ENCODE data around the gene ASPDH. TPM values are rescaled to one million over a fixed set of nuclear protein-coding genes. Genes with fewer than 3 reads are reported as not detected.

Gene ASPDH
- total and polyA plus RNA-seq, 2 of the 13 experiments (the other 11 are each of a cell fraction or from before 2014, with no cell fraction given), result 2.2 to 3.3 TPM

- 60% methylated on average over 32 of the region's 69 CpGs for WGBS (ENCODE audit: low lambda C conversion rate)
- ChIA-PET POLR2A (interaction anchor here (0.7 to 1.2 kb wide), 3 partner anchors 127 to 855 kb away, joined by 3 to 4 read pairs (median 4); partner anchors contain the start of genes ETFB and POLD1), CTCF (ENCODE audit: low intra/inter-chr PET ratio, low total read pairs) (no interaction called here)
- Histone ChIP-seq H3K4me3 (replicated peaks in 1 of 3; ENCODE audit: insufficient read depth in 1 of 3, low read depth in 2 of 3, low read length in 3 of 3) (peak within 1 kb of the TSS; percentile 37 to 71 (median 63); a peak in 5 of 6 replicates), H3K9me3 (ENCODE audit: low read length) (no peaks in the 10 kb centered on the region), H3K9ac (ENCODE audit: insufficient read depth, low read depth, low read length) (peak within 1 kb of the TSS; percentile 45), H3K27ac (ENCODE audit: extremely low read length, insufficient read depth, low read length) (no peak within 1 kb of the TSS), H3K4me1 (ENCODE audit: insufficient read depth, low read length) (peaks cover 29% of the 10 kb centered on the region), H3K36me3 (replicated peaks in 1 of 2; ENCODE audit: control insufficient read depth in 1 of 2, insufficient read depth in 2 of 2, low read length in 2 of 2) (no peaks in the 10 kb centered on the region), H3K79me2 (ENCODE audit: insufficient read depth, low read length) (no peaks in the 10 kb centered on the region), H3K4me2 (ENCODE audit: low read depth, low read length) (peak within 1 kb of the TSS; percentile 60), H3K27me3 (ENCODE audit: control insufficient read depth in 1 of 2, insufficient read depth in 2 of 2, low read length in 2 of 2) (no peaks in the 10 kb centered on the region; a peak in 3 of 5 replicates), H2AFZ (ENCODE audit: low read length) (no peak within 1 kb of the TSS), H4K20me1 (ENCODE audit: insufficient read depth, low read length) (no peaks in the 10 kb centered on the region)
- ATAC-seq, result peak; percentile 85
- in situ Hi-C loops (cut with HindIII; ENCODE audit: extremely low pct_ligation_motif_present, low pct_unique_long_range_greater_than_20kb), result no loop called here
- intact Hi-C loops (cut with micrococcal nuclease; ENCODE audit: unreplicated experiment), result no loop called here
- DNase-seq (ENCODE audit: low spot score), result peak; percentile 85
- FAIRE-seq, result peak; percentile 47
- BruUV-seq (replicated peaks), result no TSS peak
- no peak for TF ChIP-seq KDM6A (CRISPR knock-in tag; IDR thresholded peaks at IDR 0.05; ENCODE audit: low read depth)
- no peak for TF ChIP-seq SSRP1 (CRISPR knock-in tag; IDR thresholded peaks at IDR 0.05)
- no peak for TF ChIP-seq HMGXB3 (CRISPR knock-in tag; IDR thresholded peaks at IDR 0.05; ENCODE audit: borderline replicate concordance)
- TF ChIP-seq SP140L (CRISPR knock-in tag; IDR thresholded peaks at IDR 0.05; ENCODE audit: borderline replicate concordance), result no peak
- no peak for TF ChIP-seq ZBTB34 (CRISPR knock-in tag; IDR thresholded peaks at IDR 0.05)
- TF ChIP-seq NR2F2 (IDR thresholded peaks at IDR 0.05; ENCODE audit: borderline replicate concordance, low read depth), result no peak
- TF ChIP-seq PAXIP1 (CRISPR knock-in tag; conservative IDR thresholded peaks at IDR 0.05), result no peak
- TF ChIP-seq ZNF574 (CRISPR knock-in tag; IDR thresholded peaks at IDR 0.05), result peak; percentile 84
- no peak for TF ChIP-seq MZF1 (CRISPR knock-in tag; IDR thresholded peaks at IDR 0.05; ENCODE audit: borderline replicate concordance)
- TF ChIP-seq HDAC6 (IDR thresholded peaks at IDR 0.05; ENCODE audit: low read depth, low read length), result no peak
Measured at GRCh38 chr19:50511069-50511822, 2.5 kb downstream of the ASPDH start, which contains the start of gene JOSD2. JOSD2 (minus strand) TSS chr19:50511191; CDS start chr19:50510431, 760 bp downstream.
